GM12878 (cell line): ENCODE measurements around the gene ACVR1B. TPM values are rescaled to one million over a fixed set of nuclear protein-coding genes. Genes with fewer than 3 reads are reported as not detected.

Experiments used
- ATAC-seq: fragments of 200-7000 bp; cut with Tn5 transposase; 3 replicates; pipeline ENCODE4 v1.9.1; 2020; ENCODE audit warnings: mild to moderate bottlenecking, moderate library complexity
- BruUV-seq: library from RNA; stranded (reverse); fragments of 400-500 nt; replicated peaks from 2 replicates; lab custom pipeline; 2021; lab: Mats Ljungman, UMichigan
- CTCF ChIA-PET: fragments of 300-600 bp; sonication (Branson Sonifier 250); formaldehyde crosslinking; extraction: SDS; loops from one replicate; lab custom pipeline; 2021; ENCODE audit warnings: inconsistent platforms; lab: Yijun Ruan, JAX
- POLR2A ChIA-PET: fragments of 350-600 bp; formaldehyde crosslinking; extraction: SDS; loops from one replicate; lab custom pipeline; 2021; ENCODE audit warnings: inconsistent platforms; lab: Charles Lee
- RAD21 ChIA-PET: fragments of 300-600 bp; sonication (Branson Sonifier 250); formaldehyde crosslinking; loops from one replicate; lab custom pipeline; 2023; ENCODE audit warnings: antibody characterized with exemption; ENCODE audit not compliant: unreplicated experiment; lab: Charles Lee
- SMC1A ChIA-PET: fragments of 300-600 bp; sonication (Branson Sonifier 250); formaldehyde crosslinking; loops from one replicate; lab custom pipeline; 2023; ENCODE audit not compliant: unreplicated experiment, uncharacterized antibody; lab: Charles Lee
- DNase-seq: peaks from one replicate; pipeline ENCODE4 v3.0.0-alpha.2; 2011; ENCODE audit warnings: low read depth, low spot score
- FAIRE-seq: peaks from 3 replicates; lab custom pipeline; 2011; peaks lifted over from hg19 to GRCh38; lab: Jason Lieb, UNC
- H2AFZ ChIP-seq: 2 replicates; pipeline ENCODE4 v1.6.0; 2011; ENCODE audit warnings: low read depth, low read length, control low read depth; ENCODE audit not compliant: control insufficient read depth
- H3K27ac ChIP-seq: 2 replicates; pipeline ENCODE4 v1.5.1; 2011; ENCODE audit warnings: control low read depth; ENCODE audit not compliant: control insufficient read depth, insufficient read depth
- H3K27me3 ChIP-seq, 2 experiments: replicated peaks in 1 of 2; 2 replicates each; pipeline versions ENCODE4 v1.6.0 to v1.6.1; 2011; ENCODE audit warnings: low read length in 1 of 2; ENCODE audit not compliant: control insufficient read depth in 2 of 2, insufficient read depth in 2 of 2
- H3K36me3 ChIP-seq, 2 experiments: 2 replicates each; pipeline ENCODE4 v1.5.1; 2011; ENCODE audit warnings: low read length in 1 of 2; ENCODE audit not compliant: control insufficient read depth in 2 of 2, insufficient read depth in 2 of 2
- H3K4me1 ChIP-seq: 2 replicates; pipeline ENCODE4 v1.6.1; 2011; ENCODE audit warnings: mild to moderate bottlenecking, low read length, moderate library complexity, mixed read lengths; ENCODE audit not compliant: control insufficient read depth, insufficient read depth
- H3K4me2 ChIP-seq: 2 replicates; pipeline ENCODE4 v1.6.0; 2011; ENCODE audit warnings: control low read depth; ENCODE audit not compliant: control insufficient read depth, insufficient read depth
- H3K4me3 ChIP-seq: fragments of 200-600 bp; sonication (generic); 2 replicates; pipeline ENCODE4 v1.5.1; 2016
- H3K79me2 ChIP-seq: 2 replicates; pipeline ENCODE4 v1.6.0; 2011; ENCODE audit warnings: low read length; ENCODE audit not compliant: control insufficient read depth, insufficient read depth
- H3K9ac ChIP-seq: 2 replicates; pipeline ENCODE4 v1.8.0; 2011; ENCODE audit warnings: low read length, control low read depth, mixed read lengths; ENCODE audit not compliant: control insufficient read depth, insufficient read depth
- H3K9me3 ChIP-seq: replicated peaks from 3 replicates; pipeline ENCODE4 v1.5.1; 2011; ENCODE audit warnings: mild to moderate bottlenecking, low read length; ENCODE audit not compliant: control insufficient read depth, insufficient read depth
- H4K20me1 ChIP-seq: 2 replicates; pipeline ENCODE4 v1.6.0; 2011; ENCODE audit not compliant: control insufficient read depth, insufficient read depth
- CBX3 ChIP-seq: fragments of 200-600 bp; sonication (generic); IDR thresholded peaks from 2 replicates; pipeline ENCODE4 v1.6.1; 2016; ENCODE audit warnings: low read depth, borderline replicate concordance
- CHD4 ChIP-seq: fragments of 200-600 bp; sonication (generic); IDR thresholded peaks from 2 replicates; pipeline ENCODE4 v1.6.1; 2016; ENCODE audit warnings: mild to moderate bottlenecking
- ETV6 ChIP-seq, 2 experiments: fragments of 450-650 bp in 1 of 2; IDR thresholded peaks in 1 of 2; conservative IDR thresholded peaks in 1 of 2; 2 replicates each; pipeline ENCODE4 v1.6.1; 2014; ENCODE audit warnings: antibody characterized with exemption in 1 of 2, borderline replicate concordance in 1 of 2, low read depth in 1 of 2, mild to moderate bottlenecking in 1 of 2, moderate library complexity in 1 of 2
- FOS ChIP-seq: IDR thresholded peaks from 3 replicates; pipeline ENCODE4 v1.6.1; 2011; ENCODE audit warnings: borderline replicate concordance; ENCODE audit not compliant: insufficient read length; ENCODE audit errors: extremely low read depth
- FOXM1 ChIP-seq: IDR thresholded peaks from 2 replicates; pipeline ENCODE4 v1.6.1; 2012; ENCODE audit warnings: low read depth, mild to moderate bottlenecking, inconsistent platforms, low read length, moderate library complexity
- IRF4 ChIP-seq: IDR thresholded peaks from 2 replicates; pipeline ENCODE4 v1.6.1; 2011; ENCODE audit warnings: low read depth, low read length
- NFXL1 ChIP-seq: fragments of 450-650 bp; IDR thresholded peaks from 2 replicates; pipeline ENCODE4 v1.6.1; 2017; ENCODE audit warnings: antibody characterized with exemption, mild to moderate bottlenecking, borderline replicate concordance
- NFYA ChIP-seq: IDR thresholded peaks from 2 replicates; pipeline ENCODE4 v1.6.1; 2011; ENCODE audit warnings: low read depth, mild to moderate bottlenecking, low read length, improper control_type of control experiment, borderline replicate concordance
- PAX5 ChIP-seq: IDR thresholded peaks from 2 replicates; pipeline ENCODE4 v1.6.1; 2011; ENCODE audit warnings: low read depth, low read length, borderline replicate concordance
- PML ChIP-seq: IDR thresholded peaks from 2 replicates; pipeline ENCODE4 v1.6.1; 2012; ENCODE audit warnings: low read length, inconsistent platforms
- SPI1 ChIP-seq: IDR thresholded peaks from 2 replicates; pipeline ENCODE4 v1.6.1; 2011; ENCODE audit warnings: low read depth, mild to moderate bottlenecking, low read length, moderate library complexity, borderline replicate concordance; ENCODE audit not compliant: insufficient read depth
- ZNF24 ChIP-seq: fragments of 450-650 bp; IDR thresholded peaks from 2 replicates; pipeline ENCODE4 v1.6.1; 2017; ENCODE audit warnings: antibody characterized with exemption, mild to moderate bottlenecking
- WGBS: methylation state at CpG from one replicate; pipeline ENCODE4 v1.1.6; 2016; ENCODE audit warnings: low lambda C conversion rate; ENCODE audit not compliant: insufficient replicate concordance, insufficient coverage; ENCODE audit errors: missing lambda C conversion rate; 5-methylcytosine and 5-hydroxymethylcytosine counted together
- in situ Hi-C: fragments of 300-500 bp; cut with MboI; formaldehyde crosslinking; loops from 9 replicates; pipeline ENCODE4 v1.14.3; 2018; ENCODE audit warnings: mixed read lengths
- intact Hi-C: fragments of 100-400 bp; cut with micrococcal nuclease; formaldehyde crosslinking; loops from one replicate; pipeline ENCODE4 v1.14.2; 2022; ENCODE audit not compliant: unreplicated experiment
- polyA plus RNA-seq, 11 experiments: library from polyadenylated mRNA; depleted of rRNA in 4 of 11; unstranded in 6 of 11; stranded (reverse) in 5 of 11; fragments of >200 nt; fragmentation: Nextera tagmentation in 4 of 11; fragmentation: Illumina TruSeq in 1 of 11; extraction: Ambion mirVana in 4 of 11; extraction: Trizol in 1 of 11; gene quantifications; 1 replicate in 1 of 11; 2 replicates in 10 of 11; pipeline versions ENCODE4 v1.2.1 to v1.2.3, GENCODE V29; 2011 to 2016; ENCODE audit warnings: inconsistent platforms in 2 of 11, missing spikeins in 2 of 11, low read depth in 1 of 11
- total RNA-seq, 4 experiments: library from RNA; depleted of rRNA in 3 of 4; stranded (reverse); fragments of >200 nt in 3 of 4; fragmentation: Illumina TruSeq in 1 of 4; extraction: Trizol in 1 of 4; gene quantifications; 2 replicates each; pipeline versions ENCODE4 v1.2.1 to v1.2.3, GENCODE V29; 2013 to 2021
- TF ChIP-seq, protein P1 (sequence below): IDR thresholded peaks from 2 replicates; pipeline ENCODE4 v1.6.1; 2012; ENCODE audit warnings: low read depth, low read length, improper control_type of control experiment
- TF ChIP-seq, protein P2 (sequence below): IDR thresholded peaks from 2 replicates; pipeline ENCODE4 v1.6.1; 2011; ENCODE audit warnings: mild to moderate bottlenecking, low read depth, low read length, moderate library complexity; ENCODE audit not compliant: insufficient replicate concordance
- TF ChIP-seq, protein P3 (sequence below): IDR thresholded peaks from 2 replicates; pipeline ENCODE4 v1.6.1; 2012; ENCODE audit warnings: improper control_type of control experiment, low read depth, low read length; ENCODE audit not compliant: insufficient replicate concordance
- TF ChIP-seq, protein P4 (sequence below): IDR thresholded peaks from 2 replicates; pipeline ENCODE4 v1.6.1; 2012; ENCODE audit warnings: low read depth, low read length, improper control_type of control experiment

Gene ACVR1B
- total and polyA plus RNA-seq, 10 of the 15 experiments (the other 5 are each of a cell fraction or from before 2014, with no cell fraction given) = 0.02 to 0.69 (median 0.16) TPM; not detected in 2

DNA sequence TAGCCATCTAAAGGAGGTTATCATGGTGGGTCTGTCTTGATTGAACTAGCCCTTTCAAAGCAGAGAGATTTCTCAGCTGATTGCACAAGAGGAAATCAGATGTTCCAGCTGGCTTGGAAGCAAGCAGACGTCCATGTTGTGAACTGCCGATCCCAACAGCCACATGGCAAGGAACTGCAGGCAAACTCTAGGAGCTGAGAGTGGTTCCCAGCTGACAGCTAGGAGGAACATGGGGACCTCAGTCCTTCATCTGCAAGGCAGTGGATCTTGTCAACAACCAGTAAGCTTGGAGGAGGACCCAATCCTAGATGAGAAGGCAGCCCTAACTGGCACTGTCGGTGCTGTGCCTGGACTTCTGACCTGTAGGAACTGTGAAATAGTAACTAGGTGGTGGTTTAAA is 7.7 kb downstream of the ACVR1B start:
- ATAC-seq (no peak), FAIRE-seq (no peak), DNase-seq (no peak)
- SMC1A ChIA-PET = interaction anchor here (1.3 kb wide), 1 partner anchor 13 kb away, joined by 3 read pairs; no protein-coding TSS in a partner anchor
- POLR2A ChIA-PET = no interaction called here
- 0 out of 4 replicates have a peak, but pooled peaks cover 0 to 6% of the 10 kb centered on the region in 2 experiments for H3K27me3 ChIP-seq
- TF ChIP-seq PML = no peak
- TF ChIP-seq PAX5 = no peak
- no peak for TF ChIP-seq IRF4
- TF ChIP-seq FOXM1 = no peak
- no peak for TF ChIP-seq NFYA
- TF ChIP-seq, protein P1, sequence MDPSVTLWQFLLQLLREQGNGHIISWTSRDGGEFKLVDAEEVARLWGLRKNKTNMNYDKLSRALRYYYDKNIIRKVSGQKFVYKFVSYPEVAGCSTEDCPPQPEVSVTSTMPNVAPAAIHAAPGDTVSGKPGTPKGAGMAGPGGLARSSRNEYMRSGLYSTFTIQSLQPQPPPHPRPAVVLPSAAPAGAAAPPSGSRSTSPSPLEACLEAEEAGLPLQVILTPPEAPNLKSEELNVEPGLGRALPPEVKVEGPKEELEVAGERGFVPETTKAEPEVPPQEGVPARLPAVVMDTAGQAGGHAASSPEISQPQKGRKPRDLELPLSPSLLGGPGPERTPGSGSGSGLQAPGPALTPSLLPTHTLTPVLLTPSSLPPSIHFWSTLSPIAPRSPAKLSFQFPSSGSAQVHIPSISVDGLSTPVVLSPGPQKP = no peak
- TF ChIP-seq SPI1 = no peak
- TF ChIP-seq ZNF24 = no peak
- TF ChIP-seq, protein P2, sequence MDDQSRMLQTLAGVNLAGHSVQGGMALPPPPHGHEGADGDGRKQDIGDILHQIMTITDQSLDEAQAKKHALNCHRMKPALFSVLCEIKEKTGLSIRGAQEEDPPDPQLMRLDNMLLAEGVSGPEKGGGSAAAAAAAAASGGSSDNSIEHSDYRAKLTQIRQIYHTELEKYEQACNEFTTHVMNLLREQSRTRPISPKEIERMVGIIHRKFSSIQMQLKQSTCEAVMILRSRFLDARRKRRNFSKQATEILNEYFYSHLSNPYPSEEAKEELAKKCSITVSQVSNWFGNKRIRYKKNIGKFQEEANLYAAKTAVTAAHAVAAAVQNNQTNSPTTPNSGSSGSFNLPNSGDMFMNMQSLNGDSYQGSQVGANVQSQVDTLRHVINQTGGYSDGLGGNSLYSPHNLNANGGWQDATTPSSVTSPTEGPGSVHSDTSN = no peak
- TF ChIP-seq, protein P3, sequence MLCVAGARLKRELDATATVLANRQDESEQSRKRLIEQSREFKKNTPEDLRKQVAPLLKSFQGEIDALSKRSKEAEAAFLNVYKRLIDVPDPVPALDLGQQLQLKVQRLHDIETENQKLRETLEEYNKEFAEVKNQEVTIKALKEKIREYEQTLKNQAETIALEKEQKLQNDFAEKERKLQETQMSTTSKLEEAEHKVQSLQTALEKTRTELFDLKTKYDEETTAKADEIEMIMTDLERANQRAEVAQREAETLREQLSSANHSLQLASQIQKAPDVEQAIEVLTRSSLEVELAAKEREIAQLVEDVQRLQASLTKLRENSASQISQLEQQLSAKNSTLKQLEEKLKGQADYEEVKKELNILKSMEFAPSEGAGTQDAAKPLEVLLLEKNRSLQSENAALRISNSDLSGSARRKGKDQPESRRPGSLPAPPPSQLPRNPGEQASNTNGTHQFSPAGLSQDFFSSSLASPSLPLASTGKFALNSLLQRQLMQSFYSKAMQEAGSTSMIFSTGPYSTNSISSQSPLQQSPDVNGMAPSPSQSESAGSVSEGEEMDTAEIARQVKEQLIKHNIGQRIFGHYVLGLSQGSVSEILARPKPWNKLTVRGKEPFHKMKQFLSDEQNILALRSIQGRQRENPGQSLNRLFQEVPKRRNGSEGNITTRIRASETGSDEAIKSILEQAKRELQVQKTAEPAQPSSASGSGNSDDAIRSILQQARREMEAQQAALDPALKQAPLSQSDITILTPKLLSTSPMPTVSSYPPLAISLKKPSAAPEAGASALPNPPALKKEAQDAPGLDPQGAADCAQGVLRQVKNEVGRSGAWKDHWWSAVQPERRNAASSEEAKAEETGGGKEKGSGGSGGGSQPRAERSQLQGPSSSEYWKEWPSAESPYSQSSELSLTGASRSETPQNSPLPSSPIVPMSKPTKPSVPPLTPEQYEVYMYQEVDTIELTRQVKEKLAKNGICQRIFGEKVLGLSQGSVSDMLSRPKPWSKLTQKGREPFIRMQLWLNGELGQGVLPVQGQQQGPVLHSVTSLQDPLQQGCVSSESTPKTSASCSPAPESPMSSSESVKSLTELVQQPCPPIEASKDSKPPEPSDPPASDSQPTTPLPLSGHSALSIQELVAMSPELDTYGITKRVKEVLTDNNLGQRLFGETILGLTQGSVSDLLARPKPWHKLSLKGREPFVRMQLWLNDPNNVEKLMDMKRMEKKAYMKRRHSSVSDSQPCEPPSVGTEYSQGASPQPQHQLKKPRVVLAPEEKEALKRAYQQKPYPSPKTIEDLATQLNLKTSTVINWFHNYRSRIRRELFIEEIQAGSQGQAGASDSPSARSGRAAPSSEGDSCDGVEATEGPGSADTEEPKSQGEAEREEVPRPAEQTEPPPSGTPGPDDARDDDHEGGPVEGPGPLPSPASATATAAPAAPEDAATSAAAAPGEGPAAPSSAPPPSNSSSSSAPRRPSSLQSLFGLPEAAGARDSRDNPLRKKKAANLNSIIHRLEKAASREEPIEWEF = no peak
- TF ChIP-seq, protein P4, sequence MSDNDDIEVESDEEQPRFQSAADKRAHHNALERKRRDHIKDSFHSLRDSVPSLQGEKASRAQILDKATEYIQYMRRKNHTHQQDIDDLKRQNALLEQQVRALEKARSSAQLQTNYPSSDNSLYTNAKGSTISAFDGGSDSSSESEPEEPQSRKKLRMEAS = no peak
- no peak for TF ChIP-seq CHD4
- no peak for TF ChIP-seq ETV6 (conservative IDR thresholded peaks at IDR 0.05 in 1 of 2, IDR thresholded peaks at IDR 0.05 in 1 of 2; ENCODE audit: borderline replicate concordance in 1 of 2, low read depth in 1 of 2)
- no peak for TF ChIP-seq CBX3
- TF ChIP-seq NFXL1 = no peak
- no peak for TF ChIP-seq FOS
- BruUV-seq = no TSS peak
- no peak overlapping the region for H3K9ac ChIP-seq
- CTCF ChIA-PET = interaction anchor here (0.6 to 1.1 kb wide), 2 partner anchors 12 to 34 kb away, joined by 3 read pairs; no protein-coding TSS in a partner anchor
- no peaks in the 10 kb centered on the region for H3K79me2 ChIP-seq
- in situ Hi-C loops = no loop called here
- no peak overlapping the region for H3K4me2 ChIP-seq
- intact Hi-C loops = no loop called here
- H3K27ac ChIP-seq = no peak overlapping the region
- H3K4me1 ChIP-seq = no peaks in the 10 kb centered on the region
- 25% methylated on average over 3 of the region's 3 CpGs for WGBS
- no peak overlapping the region for H3K4me3 ChIP-seq
- no peaks in the 10 kb centered on the region for H4K20me1 ChIP-seq
- H2AFZ ChIP-seq = no peak overlapping the region
- RAD21 ChIA-PET = no interaction called here
- no peaks in the 10 kb centered on the region for H3K36me3 ChIP-seq
- no peaks in the 10 kb centered on the region; the same call in 2 of the 3 replicates for H3K9me3 ChIP-seq
